Midbrain (tissue), 1 donor: ENCODE measurements around the gene CFAP92.
A peak's percentile ranks its signal among the peaks of the same experiment; 100 is the strongest.

Experiments
- DNase-seq: peaks from one replicate; lab custom pipeline; 2025; lab: John Stamatoyannopoulos, UW

Gene CFAP92

DNA sequence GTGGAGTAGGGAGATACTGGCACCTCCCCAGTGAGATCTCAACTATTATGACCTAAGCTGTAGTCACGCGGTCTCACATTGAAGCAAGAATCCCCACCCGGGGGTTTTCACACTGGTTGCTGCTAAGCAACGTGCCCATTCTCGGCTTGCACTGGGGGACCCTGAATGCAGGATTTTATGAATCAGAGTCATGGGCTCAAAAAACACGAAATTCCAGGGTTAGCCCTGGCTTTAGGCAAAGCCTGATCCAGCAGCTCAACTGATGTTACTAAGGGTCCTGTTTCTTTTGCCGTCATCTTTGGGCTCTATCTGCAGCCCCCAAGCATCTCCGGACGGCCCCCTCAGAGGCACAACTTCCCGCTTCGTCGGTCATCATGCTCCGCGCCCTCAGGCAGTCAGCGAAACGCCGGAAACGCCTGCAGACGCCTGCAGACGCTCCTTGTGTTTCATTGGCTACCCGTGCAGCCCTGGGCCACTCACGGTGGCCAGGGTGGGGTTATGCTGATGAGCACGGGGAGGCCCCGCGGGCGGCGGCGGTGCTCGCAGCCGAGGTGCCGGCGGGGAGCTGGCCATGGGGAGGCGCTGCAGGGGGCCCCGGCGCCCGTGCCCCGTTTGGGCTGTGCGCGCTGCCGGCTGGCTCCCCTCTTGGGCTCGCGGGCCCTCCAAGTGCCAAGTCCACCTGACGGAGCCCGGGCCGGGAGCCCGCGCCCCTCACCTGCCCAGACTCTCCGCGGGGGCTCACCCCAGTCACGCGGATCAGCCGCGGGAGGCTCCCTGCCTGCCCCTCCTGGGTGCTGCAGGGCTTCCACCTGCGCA lies 33.1 kb upstream of the CFAP92 start:
- DNase-seq: peak; percentile 82

DNA sequence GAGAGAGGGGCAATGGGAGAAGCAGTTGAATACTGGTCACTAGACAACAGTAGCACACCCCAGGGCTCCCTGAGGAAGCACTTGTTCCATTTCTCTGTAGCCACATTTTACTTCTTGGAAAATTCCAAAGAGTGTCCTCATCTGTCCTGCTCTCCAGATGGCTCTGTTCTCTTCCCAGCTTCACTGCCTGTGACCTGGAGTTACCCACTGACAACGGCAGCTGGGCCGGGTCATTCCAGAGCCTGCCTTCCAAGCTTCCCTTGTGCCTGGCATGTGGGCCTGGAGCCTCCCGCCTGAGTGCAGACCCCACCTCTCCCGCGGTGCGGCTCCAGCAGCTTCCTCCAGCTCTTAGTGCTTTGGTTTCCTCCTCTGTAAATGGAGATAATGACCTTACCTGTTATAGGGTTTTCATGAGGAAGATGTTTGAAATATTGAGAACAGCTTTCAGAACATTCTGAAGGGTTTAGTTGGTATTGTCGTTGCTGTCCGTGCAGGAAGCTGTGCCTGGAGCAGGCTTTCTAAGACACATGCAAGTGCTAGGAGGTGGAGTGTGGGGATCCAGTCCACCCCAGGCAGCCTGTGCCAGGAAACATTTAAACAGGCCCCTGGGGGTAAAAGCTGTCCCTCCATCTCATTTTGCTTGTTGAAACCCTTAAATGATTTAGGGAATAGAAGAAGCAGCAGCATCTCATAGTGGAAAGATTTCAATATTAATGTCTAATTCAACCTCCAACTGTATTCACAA lies 32.0 kb upstream of the CFAP92 start:
- DNase-seq: no peak

DNA sequence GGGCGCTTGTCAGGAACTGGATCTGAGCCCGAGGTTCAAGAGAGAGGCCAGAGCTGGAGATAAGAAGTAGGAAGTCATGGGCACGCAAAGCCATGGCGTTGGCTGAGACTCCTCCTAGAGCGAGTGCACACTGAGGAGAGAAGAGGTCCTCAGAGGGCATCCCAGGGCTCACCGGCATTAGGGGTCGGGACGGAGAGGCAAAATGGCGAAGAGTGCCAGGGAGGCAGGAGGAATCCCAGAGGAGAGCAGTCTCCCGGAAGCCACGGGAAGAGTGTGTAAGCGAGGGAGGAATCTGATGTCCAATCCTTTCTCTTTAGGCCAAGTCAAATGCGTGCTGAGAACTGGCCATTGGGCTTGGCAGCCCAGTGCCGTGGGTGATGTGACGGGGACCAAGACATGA lies 31.2 kb upstream of the CFAP92 start:
- DNase-seq: no peak

DNA sequence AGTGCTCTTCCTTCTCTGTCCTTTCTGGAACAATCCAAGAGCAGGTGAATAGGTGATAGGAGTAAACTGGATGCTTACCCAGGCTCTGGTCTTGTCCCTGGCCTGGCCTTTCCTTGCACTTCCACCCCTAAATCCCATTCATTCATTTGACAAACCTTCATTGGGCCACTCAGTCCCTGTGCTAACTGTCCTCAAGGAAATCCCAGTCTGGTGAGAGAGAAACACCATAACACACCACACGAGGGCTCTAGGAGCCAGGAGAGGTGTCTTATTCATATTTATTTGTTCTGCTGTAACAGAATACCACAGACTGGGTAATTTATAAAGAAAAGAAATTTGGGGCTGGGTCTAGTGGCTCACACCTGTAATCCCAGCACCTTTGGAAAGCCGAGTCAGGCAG lies 30.0 kb upstream of the CFAP92 start:
- DNase-seq: no peak

DNA sequence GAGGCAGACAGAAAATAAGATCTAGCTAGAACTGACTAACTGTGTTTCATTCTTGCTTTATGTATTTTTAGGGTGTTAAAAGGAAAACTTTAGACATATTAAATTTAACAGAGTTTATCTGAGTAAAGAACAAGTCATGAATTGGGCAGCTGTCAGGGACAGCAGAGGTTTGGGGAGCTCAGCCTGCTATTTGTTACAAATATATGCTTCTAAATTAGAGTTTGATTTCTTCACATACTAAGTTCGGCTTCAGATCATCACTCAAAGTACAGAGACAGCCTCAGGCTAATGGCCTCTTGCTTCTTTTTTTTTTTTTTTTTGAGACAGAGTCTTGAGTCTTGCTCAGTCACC lies 29.1 kb upstream of the CFAP92 start:
- DNase-seq: no peak

DNA sequence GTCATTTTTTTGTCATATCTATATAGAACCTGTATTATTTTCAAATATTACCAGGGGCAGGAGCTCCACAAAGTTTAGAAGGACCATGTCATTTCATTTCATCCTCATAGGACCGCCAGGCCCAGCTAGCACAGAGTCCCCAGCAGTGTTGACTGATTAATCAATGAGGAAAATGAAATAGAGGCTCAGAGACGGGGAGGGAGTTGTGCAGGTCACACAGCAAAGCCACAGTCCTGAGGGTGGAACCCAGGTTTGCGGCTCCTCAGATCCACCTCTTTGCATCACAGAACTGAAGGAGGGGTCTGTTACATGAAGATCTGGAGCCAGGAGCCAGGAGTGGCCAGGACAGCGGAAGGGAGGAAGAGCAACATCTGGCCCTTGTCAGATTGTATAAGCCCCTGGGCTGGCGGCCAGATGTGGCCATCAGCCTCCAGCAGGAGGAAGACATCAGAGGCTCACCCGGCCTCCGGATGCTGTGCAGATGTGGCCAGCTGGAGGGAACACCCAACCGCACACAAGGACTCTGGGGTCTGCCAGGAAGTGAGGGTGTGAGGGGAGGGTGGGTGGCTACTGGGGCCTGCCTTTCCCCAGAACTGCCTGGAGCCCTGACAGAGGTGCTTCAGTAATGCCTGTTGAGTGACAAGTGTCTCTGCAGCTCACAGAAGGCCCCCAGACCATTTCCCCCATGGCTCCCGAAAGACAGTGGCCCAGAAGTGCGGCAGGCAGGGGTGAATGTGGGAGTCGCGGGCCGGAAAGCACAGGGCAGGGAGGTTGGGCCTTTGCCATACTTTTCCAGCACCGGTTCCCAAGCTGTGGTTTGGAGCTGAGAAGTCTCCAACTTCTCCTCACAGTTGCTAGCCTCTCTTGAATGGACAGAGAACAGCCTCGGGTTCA lies 28.5 kb upstream of the CFAP92 start:
- no peak for DNase-seq

DNA sequence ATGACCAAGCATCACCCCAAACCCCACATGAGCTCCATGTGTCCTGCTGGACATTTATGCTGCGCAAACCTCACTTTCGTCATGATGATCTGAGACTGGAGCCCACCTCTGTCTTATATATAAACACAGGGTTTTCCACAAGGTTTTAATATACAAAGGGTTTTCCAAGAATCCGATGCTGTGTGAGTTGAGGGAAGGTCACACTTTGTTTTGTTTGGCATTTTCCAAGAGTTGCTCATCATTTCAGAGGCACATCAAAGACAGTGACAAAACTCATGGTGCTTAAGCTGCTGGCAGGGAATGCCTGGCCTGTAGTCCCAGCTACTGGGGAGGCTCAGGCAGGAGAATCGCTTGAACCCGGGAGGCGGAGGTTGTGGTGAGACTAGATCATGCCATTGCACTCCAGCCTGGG lies 27.3 kb upstream of the CFAP92 start:
- DNase-seq: no peak

DNA sequence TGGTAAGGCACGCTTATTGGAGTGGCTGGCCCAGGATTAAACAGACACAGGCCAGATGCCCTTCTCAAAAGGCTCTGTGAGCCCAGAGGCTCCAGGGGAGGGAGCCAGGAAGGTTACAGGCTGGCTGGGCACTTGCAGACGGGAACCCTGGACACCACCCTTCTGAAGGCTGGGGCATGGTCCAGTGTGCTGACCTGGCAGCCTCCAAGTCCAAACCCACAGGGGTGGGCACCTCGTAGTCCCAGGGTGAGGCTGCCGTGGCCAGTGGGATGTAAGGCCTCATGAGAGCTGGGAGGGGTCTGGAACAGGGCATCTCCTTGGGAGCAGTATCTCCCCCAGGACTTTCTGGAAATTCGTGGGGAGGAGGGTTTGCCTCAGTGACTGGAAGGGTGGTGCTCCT lies 26.8 kb upstream of the CFAP92 start:
- DNase-seq: no peak

DNA sequence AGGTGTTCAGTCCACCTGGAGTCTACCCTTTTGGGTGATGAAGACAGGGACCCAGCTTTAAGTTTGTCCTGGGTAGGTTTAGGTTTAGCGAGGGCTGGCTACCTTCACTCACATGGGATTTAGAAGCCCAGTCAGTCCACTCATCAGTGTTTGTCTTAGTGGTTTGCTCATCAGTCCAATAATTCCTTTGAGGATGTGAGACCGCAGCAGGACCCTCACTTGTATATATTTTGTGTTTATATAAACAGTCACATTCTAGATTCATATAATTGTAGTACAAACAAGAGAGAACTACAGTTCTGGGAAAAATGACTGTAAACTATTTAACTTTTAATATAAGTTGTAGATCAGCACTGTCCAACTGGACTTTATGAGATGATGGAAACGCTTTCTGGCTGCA lies 25.4 kb upstream of the CFAP92 start:
- no peak for DNase-seq

DNA sequence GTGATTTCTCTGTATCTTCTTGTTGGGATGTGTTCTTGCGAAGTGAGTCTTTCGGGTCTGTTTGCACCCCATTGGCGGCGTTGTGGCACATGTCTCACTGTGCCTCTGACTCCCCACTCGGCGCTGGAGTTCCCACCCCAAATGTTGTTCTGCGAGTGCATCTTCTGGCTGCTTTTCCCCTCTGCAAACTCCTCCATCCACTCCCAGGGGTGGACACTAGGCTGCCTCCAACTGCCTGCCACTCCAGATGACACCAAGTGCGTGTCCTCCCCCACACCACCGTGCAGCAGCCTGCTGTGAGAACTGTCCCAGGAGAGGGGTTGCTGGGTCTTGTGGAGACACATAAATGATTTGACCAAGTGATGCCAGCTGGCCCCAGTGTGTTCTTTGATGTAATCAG lies 24.9 kb upstream of the CFAP92 start:
- no peak for DNase-seq

DNA sequence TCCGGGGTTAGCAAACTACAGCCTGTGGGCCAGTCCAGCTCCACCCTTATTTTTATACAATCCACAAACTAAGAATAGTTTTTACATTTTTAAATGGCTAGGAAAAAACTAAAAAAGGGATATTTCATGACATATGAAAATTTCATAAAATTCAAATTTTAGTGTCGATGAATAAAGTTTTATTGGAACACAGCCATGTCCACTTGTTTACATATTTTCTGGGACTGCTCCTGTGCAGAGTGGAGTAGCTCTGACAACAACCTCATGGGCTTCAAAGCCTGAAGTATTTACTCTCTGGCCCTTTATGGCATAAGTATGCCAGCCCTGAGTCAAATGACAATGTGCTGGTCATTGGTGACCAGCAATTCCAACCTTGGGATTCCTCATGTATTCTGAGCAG lies 24.4 kb upstream of the CFAP92 start:
- DNase-seq: no peak

DNA sequence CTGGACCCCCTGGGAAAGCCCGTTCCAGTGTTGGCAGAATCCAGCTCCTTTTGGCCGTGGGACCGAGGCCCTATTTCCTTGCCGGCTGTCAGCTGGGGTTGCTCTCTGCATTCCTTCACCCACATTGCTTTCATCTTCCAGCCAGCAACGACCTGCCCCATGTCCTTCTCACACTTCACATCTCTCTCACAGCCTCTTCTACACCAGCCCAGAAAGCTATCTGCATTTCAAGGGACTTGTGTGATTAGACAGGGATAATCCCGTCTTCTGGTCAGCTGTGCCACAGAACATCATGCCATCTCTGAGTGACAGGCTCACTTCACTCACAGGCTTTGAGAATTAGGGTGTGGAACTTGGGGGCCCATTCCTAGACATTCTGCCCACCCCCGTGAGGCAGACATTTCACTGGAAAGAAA lies 23.6 kb upstream of the CFAP92 start:
- DNase-seq: no peak

DNA sequence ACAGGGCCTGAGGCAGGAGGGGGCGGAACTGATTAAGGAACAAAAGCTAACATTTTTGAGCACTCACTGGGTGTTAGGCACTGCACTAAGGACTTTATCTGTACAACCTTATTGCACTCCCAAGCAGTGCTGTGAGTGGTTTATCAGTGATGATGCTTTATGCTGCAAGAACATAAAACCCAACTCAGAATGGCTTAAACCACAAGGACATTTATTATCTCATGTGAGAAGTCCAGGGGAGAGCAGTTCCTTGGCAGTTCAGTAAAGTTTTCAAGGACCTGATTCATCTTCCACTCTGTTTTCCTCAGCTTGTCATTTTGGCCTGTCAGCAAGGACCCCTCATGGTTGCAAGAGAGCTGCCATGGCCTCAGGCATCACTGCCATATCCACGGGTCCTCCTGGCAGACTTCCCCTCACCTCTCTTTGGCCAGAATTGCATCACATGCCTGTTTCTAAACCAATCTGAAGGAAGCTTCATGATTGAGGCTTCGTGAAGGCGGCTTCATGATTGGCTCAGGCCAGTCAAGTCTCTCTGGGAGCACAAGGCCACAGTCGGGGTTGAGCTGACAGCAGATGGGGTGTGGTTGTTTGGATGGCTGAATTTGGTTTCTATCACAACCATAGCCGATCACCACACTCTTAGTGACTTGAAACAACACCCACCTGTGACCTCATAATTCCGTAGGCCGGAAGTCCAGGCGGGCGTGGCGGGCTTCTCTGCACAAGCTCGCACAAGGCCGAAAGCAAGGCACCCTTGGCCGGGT lies 23.0 kb upstream of the CFAP92 start:
- no peak for DNase-seq

DNA sequence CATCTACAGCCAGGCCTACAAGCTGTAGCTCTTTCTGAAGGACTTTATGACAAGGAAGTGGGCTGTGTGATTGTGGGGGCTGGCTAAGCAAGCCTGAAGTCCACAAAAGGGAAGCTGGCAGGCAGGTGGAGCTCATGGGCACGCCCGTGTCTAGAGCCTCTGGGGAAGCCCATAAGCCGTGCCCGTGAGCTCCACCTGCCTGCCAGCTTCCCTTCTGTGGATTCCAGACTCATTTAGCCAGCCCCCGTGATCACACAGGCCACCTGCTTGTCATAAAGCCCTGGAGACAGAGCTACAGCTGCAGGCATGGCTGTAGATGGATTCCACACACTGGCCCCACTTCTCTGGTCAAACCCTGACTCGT lies 22.5 kb upstream of the CFAP92 start:
- no peak for DNase-seq

DNA sequence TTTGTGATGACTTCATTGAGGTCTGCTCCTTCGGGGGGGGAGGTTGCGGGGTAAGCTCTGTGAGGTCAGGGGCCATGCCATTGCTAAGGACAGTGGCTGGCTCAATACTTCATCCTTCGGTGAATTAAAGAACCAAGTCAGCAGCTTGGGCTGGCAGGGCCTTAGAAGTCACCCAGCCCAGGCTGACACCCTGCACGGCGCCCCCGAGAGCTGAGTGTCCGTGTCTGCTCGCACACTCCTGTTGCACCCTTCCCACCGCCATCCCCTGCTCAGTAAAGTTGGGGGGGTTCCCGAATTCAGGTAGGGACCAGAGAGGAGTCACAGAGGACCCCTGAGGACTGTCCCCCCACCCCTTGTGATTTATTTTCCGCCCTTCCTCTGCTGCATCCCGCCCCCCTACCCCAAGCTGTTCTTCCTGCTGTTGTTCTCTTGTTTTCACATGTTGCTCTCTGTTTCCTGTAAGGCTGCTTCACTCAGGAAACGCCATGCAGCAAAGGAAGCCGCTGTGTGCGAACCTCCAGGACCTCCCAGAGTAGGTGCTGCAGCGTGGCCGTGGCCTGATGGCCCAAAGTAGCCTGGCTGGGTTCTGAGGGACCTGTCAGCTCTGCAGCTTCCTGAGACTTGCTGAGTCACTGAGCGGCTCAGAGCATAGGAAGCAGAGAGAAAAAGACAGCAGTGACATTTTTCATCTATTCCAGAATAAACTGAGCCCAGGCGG lies 21.7 kb upstream of the CFAP92 start:
- no peak for DNase-seq

DNA sequence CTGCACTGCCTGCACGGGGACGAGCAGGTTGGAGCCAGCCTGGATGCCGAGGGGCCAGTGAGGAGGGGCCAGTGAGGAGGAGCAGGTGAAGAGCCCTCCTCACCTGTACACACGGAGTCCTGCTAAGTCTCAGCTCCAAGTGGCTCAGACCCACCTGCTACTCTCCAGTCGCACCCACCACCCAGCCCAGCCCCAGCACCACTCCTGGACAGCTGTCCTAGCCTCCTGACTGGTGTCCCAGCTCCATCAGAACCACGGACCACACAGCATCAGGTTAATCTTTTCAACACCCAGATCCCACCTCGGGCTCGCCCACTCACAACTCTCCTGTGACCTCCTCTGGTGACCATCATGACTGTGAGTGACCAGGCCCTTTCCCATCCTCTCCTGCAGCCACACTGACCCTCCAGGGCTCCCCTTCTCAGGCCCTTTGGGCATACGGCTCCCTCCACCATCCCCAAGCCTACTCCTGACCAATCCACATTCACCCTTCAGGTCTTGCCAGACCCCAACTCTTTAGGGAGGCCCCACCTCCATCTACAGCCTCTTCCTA lies 21.0 kb upstream of the CFAP92 start:
- DNase-seq: no peak

DNA sequence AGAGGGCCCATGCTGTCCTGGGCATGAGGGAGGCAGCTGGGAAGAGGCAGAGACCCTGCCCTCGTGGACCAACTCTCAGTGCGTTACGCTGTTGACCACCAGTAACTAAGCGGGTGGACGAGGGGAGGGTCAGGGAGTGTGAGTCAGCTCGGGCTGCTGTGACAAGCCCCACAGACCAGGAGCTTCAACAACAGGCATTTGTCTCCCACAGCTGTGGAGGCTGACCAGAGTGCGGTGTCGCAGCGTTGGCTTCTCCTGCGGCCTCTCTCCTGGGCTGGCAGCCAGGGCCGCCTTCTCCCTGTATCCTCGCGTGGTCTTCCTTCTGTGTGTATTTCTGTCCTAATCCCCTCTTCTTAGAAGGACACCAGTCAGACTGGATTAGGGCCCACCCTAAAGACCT lies 20.3 kb upstream of the CFAP92 start:
- DNase-seq: peak; percentile 24

DNA sequence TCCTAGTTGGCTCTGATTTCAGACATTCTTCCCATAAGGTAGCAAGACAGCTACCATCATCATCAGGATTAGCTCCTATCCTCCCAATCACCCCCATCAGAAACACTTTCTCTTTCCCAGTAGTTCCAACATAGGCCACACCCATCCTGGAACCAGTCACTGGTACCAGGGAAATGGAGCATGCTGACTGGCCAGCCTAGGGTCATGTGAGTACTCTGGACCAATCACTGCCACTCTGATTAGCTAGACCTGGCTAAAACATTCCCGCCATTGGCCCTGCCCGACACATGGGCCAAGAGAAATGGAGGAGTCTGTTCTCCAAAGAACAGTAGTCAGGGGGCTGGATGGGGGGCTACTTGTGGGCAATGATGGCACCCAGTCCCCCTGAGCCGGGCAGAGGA lies 19.6 kb upstream of the CFAP92 start:
- no peak for DNase-seq

DNA sequence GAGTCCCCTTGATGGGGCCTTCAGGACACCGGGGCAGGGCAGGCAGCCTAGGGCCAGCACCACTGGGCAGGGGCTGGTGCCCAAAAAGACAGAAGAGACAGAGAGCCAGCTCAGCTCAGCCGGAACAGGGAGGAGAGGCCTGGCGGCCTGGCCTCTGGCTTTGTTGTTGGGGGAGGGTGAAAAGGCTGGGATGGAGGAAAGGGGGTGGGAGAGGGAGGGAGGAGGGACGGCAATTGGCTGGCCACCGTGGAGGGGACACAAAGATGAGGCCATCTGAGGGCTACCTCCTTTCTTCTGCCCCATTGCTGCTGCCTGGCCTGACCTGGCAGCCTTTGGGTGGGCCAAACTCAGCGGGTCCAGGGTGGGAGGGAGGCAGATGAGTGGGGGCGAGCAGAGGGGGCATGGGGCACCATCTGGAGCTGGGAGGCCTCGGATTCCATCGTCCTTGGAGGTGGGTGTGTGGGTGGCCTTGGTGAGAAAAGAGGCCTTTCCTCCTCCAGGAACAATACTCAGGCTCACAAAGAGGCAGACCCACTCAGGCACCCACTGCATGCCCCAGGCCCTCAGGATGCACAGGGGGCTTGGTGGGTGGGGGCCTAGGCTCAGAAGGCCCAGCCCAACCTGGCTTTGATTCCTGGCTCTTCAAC lies 16.6 kb upstream of the CFAP92 start:
- no peak for DNase-seq

DNA sequence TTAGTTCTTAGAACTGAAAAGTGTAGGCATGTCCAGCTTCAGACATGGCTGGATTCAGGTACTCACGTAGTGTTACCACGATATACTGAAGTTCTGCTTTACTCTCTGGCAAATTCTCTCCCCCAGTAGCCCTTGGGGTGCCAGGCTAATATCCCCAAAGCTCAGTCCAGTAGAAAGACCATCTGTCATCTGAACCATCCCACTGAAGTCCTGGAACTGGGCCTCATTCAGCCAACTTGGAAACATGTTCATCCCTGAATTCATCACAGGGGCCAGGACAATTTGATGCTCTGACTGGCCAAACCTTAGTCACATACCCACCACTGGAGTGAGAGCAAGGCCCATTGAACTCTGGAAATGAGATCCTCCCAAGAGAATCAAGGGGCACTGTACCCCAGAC lies 15.4 kb upstream of the CFAP92 start:
- no peak for DNase-seq

DNA sequence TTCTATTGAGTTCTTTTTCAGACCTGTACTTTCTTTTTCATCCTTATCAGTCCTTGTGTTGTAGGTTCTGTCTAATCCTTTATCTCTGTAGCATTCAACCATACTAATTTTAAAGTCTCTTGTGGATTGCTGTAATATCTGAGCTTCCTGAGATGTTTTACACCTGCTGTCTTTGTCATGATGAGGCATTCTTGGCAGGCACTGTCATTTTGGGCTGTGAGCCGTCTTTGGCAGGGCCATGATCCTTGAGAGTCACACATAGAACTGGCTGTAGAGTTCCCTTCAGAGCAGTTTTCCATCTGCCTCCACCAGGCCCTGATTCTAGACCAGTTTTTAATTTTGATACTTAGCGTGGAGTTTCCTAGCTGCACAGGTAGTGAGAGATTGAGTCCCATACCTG lies 13.9 kb upstream of the CFAP92 start:
- no peak for DNase-seq
